Activated naive CD4-positive, alpha-beta T cell treated with anti-CD3 and anti-CD28 coated beads, Interleukin-2, amount 10 ng/mL, durations not matched to agents 7 days and 5 days (primary cell): ENCODE results near the gene ANKRD34C.

Source experiments
- CTCF ChIA-PET: fragments of 350-600 bp; sonication (Branson Sonifier 250); formaldehyde crosslinking; loops from one replicate; lab custom pipeline; 2021; ENCODE audit warnings: antibody characterized with exemption; lab: Charles Lee
- DNase-seq: peaks from one replicate; pipeline ENCODE4 v3.0.0-alpha.2; 2020
- H3K27ac Mint-ChIP-seq: one replicate; pipeline ENCODE4 v1.8.0; 2021; ENCODE audit warnings: mild to moderate bottlenecking, moderate library complexity, mixed read lengths
- H3K27me3 Mint-ChIP-seq: one replicate; pipeline ENCODE4 v1.8.0; 2021; ENCODE audit warnings: mild to moderate bottlenecking, mixed read lengths
- H3K36me3 Mint-ChIP-seq: one replicate; pipeline ENCODE4 v1.8.0; 2021; ENCODE audit warnings: mixed read lengths
- H3K4me1 Mint-ChIP-seq: one replicate; pipeline ENCODE4 v1.8.0; 2021; ENCODE audit warnings: mixed read lengths
- H3K4me3 Mint-ChIP-seq: one replicate; pipeline ENCODE4 v1.8.0; 2021; ENCODE audit warnings: mild to moderate bottlenecking, moderate library complexity, mixed read lengths
- H3K9me3 Mint-ChIP-seq: one replicate; pipeline ENCODE4 v1.8.0; 2021; ENCODE audit warnings: mixed read lengths

Gene ANKRD34C

GRCh38 chr15:79321876-79322275, 39.4 kb downstream of the ANKRD34C start:
- no peak for DNase-seq
- peaks cover 60% of the 10 kb centered on the region for H3K36me3 Mint-ChIP-seq
- H3K27me3 Mint-ChIP-seq: no peaks in the 10 kb centered on the region
- H3K9me3 Mint-ChIP-seq: no peaks in the 10 kb centered on the region
- H3K27ac Mint-ChIP-seq: no peak overlapping the region
- CTCF ChIA-PET: interaction anchor here (1.7 kb wide), 1 partner anchor 11 kb away, joined by 5 read pairs; the partner anchor contains the start of gene TMED3
- H3K4me1 Mint-ChIP-seq: peaks cover 15% of the 10 kb centered on the region
- H3K4me3 Mint-ChIP-seq: no peak overlapping the region

- Mint-ChIP-seq H3K27me3 (no peaks in the 10 kb centered on the region), H3K27ac (no peak overlapping the region), H3K36me3 (peaks cover 59% of the 10 kb centered on the region), H3K4me1 (peaks cover 15% of the 10 kb centered on the region), H3K9me3 (no peaks in the 10 kb centered on the region), H3K4me3 (no peak overlapping the region)
- CTCF ChIA-PET: interaction anchor here (1.7 kb wide), 1 partner anchor 11 kb away, joined by 5 read pairs; the partner anchor contains the start of gene TMED3
- no peak for DNase-seq
Observed at GRCh38 chr15:79322306-79322705, 39.8 kb downstream of the ANKRD34C start.

GRCh38 chr15:79322945-79323344, 40.4 kb downstream of the ANKRD34C start:
- Mint-ChIP-seq H3K27me3 (no peaks in the 10 kb centered on the region), H3K27ac (no peak overlapping the region), H3K4me3 (no peak overlapping the region), H3K4me1 (peaks cover 15% of the 10 kb centered on the region), H3K36me3 (peaks cover 56% of the 10 kb centered on the region), H3K9me3 (no peaks in the 10 kb centered on the region)
- CTCF ChIA-PET: no interaction called here
- DNase-seq: no peak

GRCh38 chr15:79329171-79329611, 46.7 kb downstream of the ANKRD34C start:
- H3K27ac Mint-ChIP-seq: no peak overlapping the region
- CTCF ChIA-PET: no interaction called here
- H3K36me3 Mint-ChIP-seq: peaks cover 24% of the 10 kb centered on the region
- no peak overlapping the region for H3K4me3 Mint-ChIP-seq
- no peaks in the 10 kb centered on the region for H3K9me3 Mint-ChIP-seq
- no peaks in the 10 kb centered on the region for H3K4me1 Mint-ChIP-seq
- H3K27me3 Mint-ChIP-seq: no peaks in the 10 kb centered on the region
- no peak for DNase-seq
